HepG2 (cell line): ENCODE data around the gene MAGI1. TPM values are rescaled to one million over a fixed set of nuclear protein-coding genes. Genes with fewer than 3 reads are reported as not detected.

Experiments used
- ARID2 ChIP-seq: sonication (generic); formaldehyde crosslinking; IDR thresholded peaks from 2 replicates; pipeline ENCODE4 v1.8.1; 2022; ENCODE audit warnings: mild to moderate bottlenecking, missing genetic modification reagents, borderline replicate concordance
- CBFB ChIP-seq: sonication (generic); formaldehyde crosslinking; IDR thresholded peaks from 2 replicates; pipeline ENCODE4 v1.4.0; 2020; ENCODE audit warnings: missing genetic modification reagents
- ERF ChIP-seq: IDR thresholded peaks from 2 replicates; pipeline ENCODE4 v1.6.1; 2018; ENCODE audit warnings: missing biosample characterization, missing genetic modification reagents
- HMGA1 ChIP-seq: sonication (generic); formaldehyde crosslinking; conservative IDR thresholded peaks from 2 replicates; pipeline ENCODE4 v1.4.0; 2020; ENCODE audit warnings: missing genetic modification reagents
- HNF1B ChIP-seq: sonication (generic); formaldehyde crosslinking; IDR thresholded peaks from 2 replicates; pipeline ENCODE4 v1.5.1; 2020; ENCODE audit warnings: mild to moderate bottlenecking, moderate library complexity, missing genetic modification reagents
- MIER3 ChIP-seq: IDR thresholded peaks from 2 replicates; pipeline ENCODE4 v1.6.1; 2016; ENCODE audit warnings: missing compliant biosample characterization, borderline replicate concordance
- NR2F1 ChIP-seq, 2 experiments: fragments of 450-650 bp in 1 of 2; formaldehyde crosslinking in 1 of 2; IDR thresholded peaks; 2 replicates each; pipeline versions ENCODE4 v1.5.0 to v1.6.1; 2016 to 2020; ENCODE audit warnings: mild to moderate bottlenecking in 1 of 2, missing compliant biosample characterization in 1 of 2, missing genetic modification reagents in 1 of 2, moderate library complexity in 1 of 2
- NR2F6 ChIP-seq, 2 experiments: IDR thresholded peaks; 2 replicates each; pipeline ENCODE4 v1.6.1; 2016; ENCODE audit warnings: antibody characterized with exemption in 1 of 2, mild to moderate bottlenecking in 1 of 2
- PAF1 ChIP-seq: IDR thresholded peaks from 2 replicates; pipeline ENCODE4 v1.6.1; 2016; ENCODE audit warnings: missing genetic modification reagents, missing compliant biosample characterization
- PHF21A ChIP-seq: sonication (generic); formaldehyde crosslinking; IDR thresholded peaks from 2 replicates; pipeline ENCODE4 v1.5.0; 2020; ENCODE audit warnings: mild to moderate bottlenecking, missing genetic modification reagents
- SATB2 ChIP-seq: sonication (generic); formaldehyde crosslinking; IDR thresholded peaks from 2 replicates; pipeline ENCODE4 v1.5.0; 2020; ENCODE audit warnings: missing genetic modification reagents
- ZNF331 ChIP-seq: sonication (generic); formaldehyde crosslinking; IDR thresholded peaks from 2 replicates; pipeline ENCODE4 v1.4.0; 2020; ENCODE audit warnings: missing genetic modification reagents
- ZSCAN9 ChIP-seq: IDR thresholded peaks from 2 replicates; pipeline ENCODE4 v1.6.1; 2016; ENCODE audit warnings: borderline replicate concordance
- polyA plus RNA-seq, 8 experiments: library from polyadenylated mRNA; depleted of rRNA in 3 of 8; stranded (reverse) in 7 of 8; unstranded in 1 of 8; fragments of >200 nt; fragmentation: Illumina TruSeq in 4 of 8; extraction: Trizol in 4 of 8; gene quantifications; 2 replicates each; pipeline versions ENCODE4 v1.2.1 to v1.2.3, GENCODE V29; 2011 to 2016; ENCODE audit warnings: low read depth in 4 of 8, missing spikeins in 1 of 8, mixed read lengths in 1 of 8; ENCODE audit not compliant: insufficient read depth in 1 of 8
- total RNA-seq, 5 experiments: library from RNA; depleted of rRNA; stranded (reverse); fragments of >200 nt; fragmentation: Illumina TruSeq; extraction: Trizol; gene quantifications; 2 replicates each; pipeline ENCODE4 v1.2.3, GENCODE V29; 2016; ENCODE audit warnings: low read depth in 1 of 5
- TF ChIP-seq, protein P1 (sequence below): sonication (generic); formaldehyde crosslinking; IDR thresholded peaks from 2 replicates; pipeline ENCODE4 v1.4.0; 2020; ENCODE audit warnings: missing genetic modification reagents
- TF ChIP-seq, protein P2 (sequence below): sonication (generic); formaldehyde crosslinking; IDR thresholded peaks from 2 replicates; pipeline ENCODE4 v1.5.0; 2020; ENCODE audit warnings: missing genetic modification reagents
- TF ChIP-seq, protein P3 (sequence below): sonication (generic); formaldehyde crosslinking; IDR thresholded peaks from 2 replicates; pipeline ENCODE4 v1.4.0; 2020; ENCODE audit warnings: missing genetic modification reagents, borderline replicate concordance
- TF ChIP-seq, protein P4 (sequence below), 2 experiments: sonication (generic) in 1 of 2; formaldehyde crosslinking in 1 of 2; IDR thresholded peaks; 2 replicates each; pipeline versions ENCODE4 v1.5.1 to v1.6.1; 2011 to 2020; ENCODE audit warnings: borderline replicate concordance in 1 of 2, low read depth in 1 of 2, low read length in 1 of 2, mild to moderate bottlenecking in 1 of 2, missing genetic modification reagents in 1 of 2, moderate library complexity in 1 of 2
- TF ChIP-seq, protein P5 (sequence below): sonication (generic); formaldehyde crosslinking; IDR thresholded peaks from 2 replicates; pipeline ENCODE4 v1.8.1; 2023; ENCODE audit warnings: mild to moderate bottlenecking, missing genetic modification reagents, borderline replicate concordance
- TF ChIP-seq, protein P6 (sequence below): sonication (generic); formaldehyde crosslinking; IDR thresholded peaks from 2 replicates; pipeline ENCODE4 v1.4.0; 2020; ENCODE audit warnings: missing genetic modification reagents, mild to moderate bottlenecking, borderline replicate concordance

Gene MAGI1
- total and polyA plus RNA-seq, 2 of the 13 experiments (the other 11 are each of a cell fraction or from before 2014, with no cell fraction given) = 22.2 to 26.0 TPM

- TF ChIP-seq, protein P1, sequence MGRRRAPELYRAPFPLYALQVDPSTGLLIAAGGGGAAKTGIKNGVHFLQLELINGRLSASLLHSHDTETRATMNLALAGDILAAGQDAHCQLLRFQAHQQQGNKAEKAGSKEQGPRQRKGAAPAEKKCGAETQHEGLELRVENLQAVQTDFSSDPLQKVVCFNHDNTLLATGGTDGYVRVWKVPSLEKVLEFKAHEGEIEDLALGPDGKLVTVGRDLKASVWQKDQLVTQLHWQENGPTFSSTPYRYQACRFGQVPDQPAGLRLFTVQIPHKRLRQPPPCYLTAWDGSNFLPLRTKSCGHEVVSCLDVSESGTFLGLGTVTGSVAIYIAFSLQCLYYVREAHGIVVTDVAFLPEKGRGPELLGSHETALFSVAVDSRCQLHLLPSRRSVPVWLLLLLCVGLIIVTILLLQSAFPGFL = no peak
- TF ChIP-seq, protein P2, sequence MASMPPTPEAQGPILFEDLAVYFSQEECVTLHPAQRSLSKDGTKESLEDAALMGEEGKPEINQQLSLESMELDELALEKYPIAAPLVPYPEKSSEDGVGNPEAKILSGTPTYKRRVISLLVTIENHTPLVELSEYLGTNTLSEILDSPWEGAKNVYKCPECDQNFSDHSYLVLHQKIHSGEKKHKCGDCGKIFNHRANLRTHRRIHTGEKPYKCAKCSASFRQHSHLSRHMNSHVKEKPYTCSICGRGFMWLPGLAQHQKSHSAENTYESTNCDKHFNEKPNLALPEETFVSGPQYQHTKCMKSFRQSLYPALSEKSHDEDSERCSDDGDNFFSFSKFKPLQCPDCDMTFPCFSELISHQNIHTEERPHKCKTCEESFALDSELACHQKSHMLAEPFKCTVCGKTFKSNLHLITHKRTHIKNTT (CRISPR knock-in tag) = no peak
- TF ChIP-seq ZSCAN9 (CRISPR knock-in tag) (no peak), SATB2 (no peak), HNF1B (CRISPR knock-in tag) (peak; percentile 90), NR2F1 (CRISPR knock-in tag; IDR thresholded peaks at IDR 0.05) (no peak), PHF21A (peak; percentile 57; the same call in 1 of the 2 replicates), ARID2 (0 out of 2 replicates have a peak, but pooled peaks have one; percentile 42), ERF (CRISPR knock-in tag) (peak; percentile 58), PAF1 (no peak), NR2F6 (IDR thresholded peaks at IDR 0.05) (0 out of 2 replicates have a peak, but pooled peaks have one; percentile 37), NR2F6 (CRISPR knock-in tag; IDR thresholded peaks at IDR 0.05) (no peak; the same call in 1 of the 2 replicates), MIER3 (CRISPR knock-in tag) (no peak), CBFB (CRISPR knock-in tag) (no peak), ZNF331 (no peak), HMGA1 (no peak)
- TF ChIP-seq, protein P3, sequence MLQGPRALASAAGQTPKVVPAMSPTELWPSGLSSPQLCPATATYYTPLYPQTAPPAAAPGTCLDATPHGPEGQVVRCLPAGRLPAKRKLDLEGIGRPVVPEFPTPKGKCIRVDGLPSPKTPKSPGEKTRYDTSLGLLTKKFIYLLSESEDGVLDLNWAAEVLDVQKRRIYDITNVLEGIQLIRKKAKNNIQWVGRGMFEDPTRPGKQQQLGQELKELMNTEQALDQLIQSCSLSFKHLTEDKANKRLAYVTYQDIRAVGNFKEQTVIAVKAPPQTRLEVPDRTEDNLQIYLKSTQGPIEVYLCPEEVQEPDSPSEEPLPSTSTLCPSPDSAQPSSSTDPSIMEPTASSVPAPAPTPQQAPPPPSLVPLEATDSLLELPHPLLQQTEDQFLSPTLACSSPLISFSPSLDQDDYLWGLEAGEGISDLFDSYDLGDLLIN (CRISPR knock-in tag) = no peak
- TF ChIP-seq, protein P4, sequence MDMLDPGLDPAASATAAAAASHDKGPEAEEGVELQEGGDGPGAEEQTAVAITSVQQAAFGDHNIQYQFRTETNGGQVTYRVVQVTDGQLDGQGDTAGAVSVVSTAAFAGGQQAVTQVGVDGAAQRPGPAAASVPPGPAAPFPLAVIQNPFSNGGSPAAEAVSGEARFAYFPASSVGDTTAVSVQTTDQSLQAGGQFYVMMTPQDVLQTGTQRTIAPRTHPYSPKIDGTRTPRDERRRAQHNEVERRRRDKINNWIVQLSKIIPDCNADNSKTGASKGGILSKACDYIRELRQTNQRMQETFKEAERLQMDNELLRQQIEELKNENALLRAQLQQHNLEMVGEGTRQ (IDR thresholded peaks at IDR 0.05; ENCODE audit: low read depth, low read length) = no peak
- TF ChIP-seq, protein P4 (CRISPR knock-in tag; IDR thresholded peaks at IDR 0.05; ENCODE audit: borderline replicate concordance) = no peak
- TF ChIP-seq, protein P5, sequence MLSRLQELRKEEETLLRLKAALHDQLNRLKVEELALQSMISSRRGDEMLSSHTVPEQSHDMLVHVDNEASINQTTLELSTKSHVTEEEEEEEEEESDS = no peak
- TF ChIP-seq, protein P6, sequence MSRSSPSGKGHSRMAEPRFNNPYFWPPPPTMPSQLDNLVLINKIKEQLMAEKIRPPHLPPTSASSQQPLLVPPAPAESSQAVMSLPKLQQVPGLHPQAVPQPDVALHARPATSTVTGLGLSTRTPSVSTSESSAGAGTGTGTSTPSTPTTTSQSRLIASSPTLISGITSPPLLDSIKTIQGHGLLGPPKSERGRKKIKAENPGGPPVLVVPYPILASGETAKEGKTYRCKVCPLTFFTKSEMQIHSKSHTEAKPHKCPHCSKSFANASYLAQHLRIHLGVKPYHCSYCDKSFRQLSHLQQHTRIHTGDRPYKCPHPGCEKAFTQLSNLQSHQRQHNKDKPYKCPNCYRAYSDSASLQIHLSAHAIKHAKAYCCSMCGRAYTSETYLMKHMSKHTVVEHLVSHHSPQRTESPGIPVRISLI (CRISPR knock-in tag) = no peak
Observed at GRCh38 chr3:65953881-65954733, 84.6 kb downstream of the MAGI1 start (continued).
